HG03139 (cell line): ENCODE results near the gene HMX1.

ENCODE experiments used
- ATAC-seq: cut with Tn5 transposase; IDR thresholded peaks from one replicate; pipeline ENCODE4 v1.9.1; 2021; ENCODE audit not compliant: unreplicated experiment

HMX1 gene

GRCh38 chr4:8820178-8821102, 51.2 kb downstream of the HMX1 start:
- ATAC-seq = no peak

DNA sequence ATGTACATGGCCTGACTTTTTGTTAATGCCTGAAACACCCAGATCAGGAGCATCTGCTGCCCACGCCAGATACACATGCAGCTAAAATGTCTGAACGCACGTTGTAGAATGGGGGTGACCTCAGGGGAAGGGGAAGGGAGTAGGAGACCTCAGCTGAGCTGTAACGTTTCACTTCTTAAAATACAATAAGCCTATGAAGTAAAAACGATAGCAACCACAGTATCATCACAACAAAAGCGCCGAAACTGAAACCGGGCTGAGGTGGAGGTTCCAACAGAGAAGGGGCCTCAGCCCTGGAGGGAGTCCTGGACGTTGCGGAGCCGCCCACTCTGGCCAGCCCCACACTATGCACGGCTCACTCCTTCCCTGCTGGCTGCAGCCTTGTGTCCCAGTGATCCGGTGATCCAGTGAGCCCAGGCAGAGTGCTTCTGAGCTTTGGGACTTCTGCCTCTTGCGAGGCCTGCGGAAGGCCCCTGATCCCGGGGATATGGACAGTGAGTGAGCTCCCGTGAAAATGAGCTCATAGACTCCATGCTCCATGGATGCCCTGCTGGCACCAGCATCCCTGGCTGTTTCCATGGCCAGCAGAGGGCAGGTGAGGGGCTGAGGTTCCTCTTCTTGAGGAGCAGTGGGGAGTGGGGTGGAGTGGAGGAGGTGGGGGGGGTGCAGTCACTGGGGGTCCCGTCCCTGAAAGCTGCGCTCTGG, 52.0 kb downstream of the HMX1 start:
- no peak for ATAC-seq

DNA sequence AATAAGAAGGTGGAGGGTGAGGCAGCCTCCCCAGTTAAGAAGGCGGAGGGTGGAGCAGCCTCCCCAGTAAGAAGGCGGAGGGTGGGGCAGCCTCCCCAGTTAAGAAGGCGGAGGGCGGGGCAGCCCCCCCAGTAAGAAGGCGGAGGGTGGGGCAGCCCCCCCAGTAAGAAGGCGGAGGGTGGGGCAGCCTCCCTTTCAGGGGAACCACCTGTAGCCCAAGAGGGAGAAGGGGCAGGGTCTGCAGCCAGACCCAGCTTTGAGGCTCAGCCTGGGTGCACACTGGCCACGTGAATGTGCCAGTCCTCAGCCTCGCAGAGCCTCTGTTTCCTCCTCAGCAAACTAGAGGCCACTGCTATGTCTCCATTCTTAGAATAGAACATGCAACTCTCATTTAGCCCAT, 52.6 kb downstream of the HMX1 start:
- ATAC-seq = no peak

DNA sequence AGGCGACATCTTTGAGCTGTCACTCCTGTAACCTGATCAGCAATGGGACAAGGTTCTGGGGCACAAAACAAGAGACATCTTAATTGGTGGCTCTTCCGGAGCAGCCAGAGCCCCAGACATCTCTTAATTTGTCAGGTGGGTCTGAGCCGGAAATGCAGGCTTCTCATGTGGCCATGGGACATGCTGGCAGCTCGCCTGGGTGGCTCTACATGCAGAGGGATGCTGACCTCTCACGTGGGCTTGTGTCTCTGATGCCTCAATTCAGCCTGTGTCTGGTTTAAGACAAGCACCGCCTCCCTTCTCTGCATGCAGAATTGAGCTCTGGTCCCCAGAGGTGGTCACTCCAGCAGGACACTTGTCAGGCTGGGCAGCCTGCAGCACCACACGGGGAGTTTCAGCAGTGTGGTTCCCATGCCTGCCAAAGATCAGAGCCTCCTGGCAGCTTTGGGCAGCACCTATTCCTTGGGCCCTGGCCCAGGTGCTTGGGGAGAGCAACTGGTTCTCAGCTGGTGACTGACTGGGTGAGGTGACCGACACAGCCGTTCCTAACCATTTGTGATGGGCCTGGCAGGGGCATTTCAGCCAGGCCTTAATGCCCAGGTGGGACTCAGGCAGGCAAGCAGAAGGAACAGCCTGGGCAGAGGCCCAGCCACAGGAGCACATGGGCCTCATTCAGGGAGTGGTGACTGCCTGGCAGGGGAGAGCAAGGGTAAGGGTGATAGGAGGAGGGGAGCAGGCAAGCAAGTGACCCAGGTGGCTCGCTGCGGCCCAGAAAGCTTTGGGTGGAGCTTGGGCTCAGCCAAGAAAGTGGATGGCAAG, 53.4 kb downstream of the HMX1 start:
- no peak for ATAC-seq

DNA sequence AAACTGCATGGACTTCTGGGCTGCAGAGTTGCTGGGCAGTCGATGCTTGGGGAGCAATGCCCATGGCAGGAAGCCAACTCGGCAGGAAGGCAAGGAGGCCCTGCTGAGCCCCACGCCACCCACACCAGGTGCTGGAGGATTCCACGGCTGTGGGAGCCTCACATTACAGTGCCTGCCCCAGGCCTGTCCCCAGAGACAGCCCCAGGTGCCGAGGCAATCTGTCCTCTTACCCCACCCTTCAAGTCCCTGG, 53.9 kb downstream of the HMX1 start:
- no peak for ATAC-seq

DNA sequence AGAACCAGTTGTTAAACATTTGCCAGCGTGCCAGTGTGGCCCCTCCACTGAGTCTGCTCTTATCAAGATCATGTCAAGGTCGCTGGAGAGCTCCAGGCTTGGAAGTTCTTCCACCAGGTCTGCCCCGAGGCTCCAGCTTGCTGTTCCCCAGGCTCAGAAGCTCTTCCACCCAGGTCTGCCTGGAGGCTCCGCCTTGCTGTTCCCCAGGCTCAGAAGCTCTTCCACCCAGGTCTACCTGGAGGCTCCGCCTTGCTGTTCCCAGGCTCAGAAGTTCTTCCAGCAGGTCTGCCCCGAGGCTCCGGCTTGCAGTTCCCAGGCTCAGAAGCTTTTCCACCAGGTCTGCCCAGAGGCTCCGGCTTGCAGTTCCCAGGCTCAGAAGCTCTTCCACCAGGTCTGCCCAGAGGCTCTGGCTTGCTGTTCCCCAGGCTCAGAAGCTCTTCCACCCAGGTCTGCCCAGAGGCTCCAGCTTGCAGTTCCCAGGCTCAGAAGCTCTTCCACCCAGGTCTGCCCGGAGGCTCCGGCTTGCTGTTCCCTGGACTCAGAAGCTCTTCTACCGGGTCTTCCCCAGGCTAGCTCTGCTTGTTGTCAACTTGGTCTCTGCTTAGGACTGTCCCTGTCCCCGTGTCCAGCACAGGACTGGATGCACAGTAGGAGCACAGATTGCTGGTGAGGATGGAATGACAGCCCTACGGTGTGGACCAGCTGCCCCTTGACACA, 54.4 kb downstream of the HMX1 start:
- ATAC-seq = no peak
